Muscle layer of colon (tissue), 2 donors: Measurements from ENCODE around the gene ARHGAP27.
"Not testable (repeated sequence)": the region's sequence is repeated elsewhere in the genome, so short reads cannot be mapped to it uniquely, and the experiment has no call there.

Source experiments
- H3K27ac ChIP-seq: one replicate; pipeline ENCODE4 v1.7.0; 2013; ENCODE audit warnings: low read depth, mild to moderate bottlenecking, low read length, moderate library complexity
- H3K27me3 ChIP-seq, 2 donors: one replicate each; pipeline ENCODE4 v1.7.0; 2013; ENCODE audit warnings: low read length in 2 of 2, mild to moderate bottlenecking in 2 of 2; ENCODE audit not compliant: insufficient read depth in 2 of 2, control insufficient read depth in 1 of 2
- H3K36me3 ChIP-seq: one replicate; pipeline ENCODE4 v1.7.0; 2013; ENCODE audit warnings: mild to moderate bottlenecking, low read length; ENCODE audit not compliant: insufficient read depth
- H3K4me1 ChIP-seq: one replicate; pipeline ENCODE4 v1.7.0; 2013; ENCODE audit warnings: mild to moderate bottlenecking, low read length; ENCODE audit not compliant: insufficient read depth
- H3K4me3 ChIP-seq, 2 donors: one replicate each; pipeline ENCODE4 v1.7.0; 2013; ENCODE audit warnings: low read length in 2 of 2, low read depth in 1 of 2, mild to moderate bottlenecking in 1 of 2, moderate library complexity in 1 of 2
- H3K9ac ChIP-seq: one replicate; pipeline ENCODE4 v1.7.0; 2013; ENCODE audit warnings: low read length
- H3K9me3 ChIP-seq: one replicate; pipeline ENCODE4 v1.7.0; 2013; ENCODE audit warnings: mild to moderate bottlenecking, low read length
- donor health status: abdominal sarcoma.
- donor health status: Adenocarcinoma of cecum.

ARHGAP27 gene

DNA sequence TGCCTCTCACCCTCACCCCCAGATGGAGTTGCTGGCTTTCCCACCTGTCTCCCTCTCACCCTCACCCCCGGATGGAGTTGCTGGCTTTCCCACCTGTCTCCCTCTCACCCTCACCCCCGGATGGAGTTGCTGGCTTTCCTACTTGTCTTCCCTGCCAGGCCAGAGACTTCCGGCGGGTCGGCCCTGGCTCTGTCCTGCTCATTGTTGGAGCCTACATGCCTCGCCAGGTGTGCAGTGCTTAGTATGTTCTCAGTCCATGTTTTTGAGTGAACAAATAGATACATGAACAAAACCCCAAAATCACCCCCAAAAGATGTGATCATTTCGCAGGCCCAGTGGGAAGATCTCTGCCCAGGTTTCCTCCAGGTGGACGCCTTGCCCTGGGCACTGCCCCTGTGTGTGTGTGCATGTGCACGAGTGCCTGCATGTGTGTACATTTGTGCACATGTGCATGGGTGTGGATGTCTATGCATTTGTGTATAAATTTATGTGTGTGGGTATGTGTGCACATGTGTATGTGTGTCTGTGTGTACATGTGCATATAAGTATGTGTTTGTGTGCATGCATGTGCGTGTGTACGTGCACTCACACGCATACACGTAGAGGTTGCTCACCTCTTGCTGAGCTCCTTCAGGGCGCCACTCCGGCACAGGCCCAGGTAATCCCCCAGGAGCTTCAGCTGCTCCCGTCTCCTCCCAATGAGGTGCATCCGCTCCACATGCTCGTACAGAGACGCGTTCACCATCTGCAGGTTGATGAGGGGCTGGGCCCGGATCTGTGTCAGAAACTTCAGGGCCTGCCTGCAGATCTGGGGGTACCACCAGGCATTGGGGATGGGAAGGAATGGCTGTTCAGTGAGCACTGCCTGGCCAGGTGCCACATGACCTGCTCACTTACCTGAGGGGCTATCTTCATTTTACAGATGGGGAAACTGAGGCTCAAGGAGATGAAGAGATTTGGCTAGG lies 12.5 kb upstream of the ARHGAP27 start:
- H3K4me3 ChIP-seq, H3K4me1 ChIP-seq, H3K36me3 ChIP-seq, H3K9ac ChIP-seq, H3K9me3 ChIP-seq, H3K27me3 ChIP-seq, H3K27ac ChIP-seq: not testable (repeated sequence)

- not testable (repeated sequence) for H3K4me1 ChIP-seq, H3K27ac ChIP-seq, H3K27me3 ChIP-seq, H3K4me3 ChIP-seq, H3K9ac ChIP-seq, H3K36me3 ChIP-seq, H3K9me3 ChIP-seq
Observed at GRCh38 chr17:45444301-45444700, 11.6 kb upstream of the ARHGAP27 start.

GRCh38 chr17:45443371-45444260 lies 10.9 kb upstream of the ARHGAP27 start:
- H3K4me1 ChIP-seq, H3K4me3 ChIP-seq, H3K27me3 ChIP-seq, H3K9me3 ChIP-seq, H3K9ac ChIP-seq, H3K27ac ChIP-seq, H3K36me3 ChIP-seq: not testable (repeated sequence)

DNA sequence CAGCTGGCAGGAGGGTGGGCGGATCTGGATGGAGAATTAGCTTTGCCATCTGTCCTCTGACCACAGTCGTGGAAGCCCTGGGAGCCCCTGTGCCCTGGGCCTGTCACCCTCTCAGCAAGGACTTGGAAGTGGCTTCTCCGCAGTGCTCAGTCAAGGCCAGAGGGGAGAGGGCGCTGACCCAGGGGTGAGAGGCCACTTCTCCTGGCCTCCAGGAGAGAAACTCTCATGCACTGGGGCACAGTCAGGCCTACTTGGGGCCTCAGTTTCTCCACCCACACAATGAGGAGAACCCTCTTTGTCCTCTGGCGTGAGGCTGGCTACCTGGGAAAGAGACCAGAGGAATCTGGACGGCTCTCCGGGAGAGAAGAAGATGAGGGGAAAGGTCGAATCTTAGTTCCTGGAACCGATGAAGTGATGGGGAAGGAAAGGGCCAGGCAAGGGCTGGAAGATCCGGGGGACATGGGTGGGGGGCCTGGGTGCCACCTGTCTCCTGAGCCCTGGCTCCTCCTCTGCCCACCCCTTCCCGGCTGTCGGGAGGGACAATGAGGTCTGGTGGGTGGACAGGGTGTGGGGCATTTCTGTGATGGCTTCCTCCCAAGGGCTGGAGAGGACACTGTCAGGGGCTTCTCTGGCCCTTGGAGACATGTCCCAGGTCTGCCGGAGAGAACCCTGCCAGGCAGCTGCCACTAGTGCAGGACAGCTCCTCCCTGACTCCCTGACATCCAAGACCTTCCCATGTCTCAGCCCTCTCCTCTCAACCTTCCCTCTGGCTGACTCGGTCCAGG lies 9.0 kb upstream of the ARHGAP27 start:
- Histone ChIP-seq H3K9me3 (no peaks in the 10 kb centered on the region), H3K4me1 (peaks cover 7% of the 10 kb centered on the region), H3K9ac (no peak overlapping the region), H3K27ac (no peak overlapping the region), H3K4me3 (no peak overlapping the region), H3K27me3 (no peaks in the 10 kb centered on the region), H3K36me3 (peaks cover 5% of the 10 kb centered on the region)

- not testable (repeated sequence) for H3K4me1 ChIP-seq, H3K36me3 ChIP-seq, H3K4me3 ChIP-seq, H3K9ac ChIP-seq, H3K27ac ChIP-seq, H3K9me3 ChIP-seq, H3K27me3 ChIP-seq
Observed at GRCh38 chr17:45440839-45441515, 8.3 kb upstream of the ARHGAP27 start.

- H3K36me3 ChIP-seq = peaks cover 5% of the 10 kb centered on the region
- H3K4me1 ChIP-seq = peaks cover 7% of the 10 kb centered on the region
- no peak overlapping the region for H3K4me3 ChIP-seq
- no peaks in the 10 kb centered on the region for H3K9me3 ChIP-seq
- no peak overlapping the region for H3K9ac ChIP-seq
- no peaks in the 10 kb centered on the region for H3K27me3 ChIP-seq
- H3K27ac ChIP-seq = no peak overlapping the region
Observed at GRCh38 chr17:45440161-45440778, 7.6 kb upstream of the ARHGAP27 start.

GRCh38 chr17:45438931-45439610 lies 6.4 kb upstream of the ARHGAP27 start:
- no peak overlapping the region for H3K27ac ChIP-seq
- no peaks in the 10 kb centered on the region for H3K9me3 ChIP-seq
- H3K36me3 ChIP-seq = peaks cover 5% of the 10 kb centered on the region
- H3K27me3 ChIP-seq = no peaks in the 10 kb centered on the region
- no peak overlapping the region for H3K9ac ChIP-seq
- H3K4me3 ChIP-seq = no peak overlapping the region
- peaks cover 7% of the 10 kb centered on the region for H3K4me1 ChIP-seq

- Histone ChIP-seq H3K4me1 (peaks cover 7% of the 10 kb centered on the region), H3K36me3 (peaks cover 5% of the 10 kb centered on the region), H3K9ac (no peak overlapping the region), H3K27me3 (peaks cover 0 to 4% of the 10 kb centered on the region in 2 donors), H3K27ac (no peak overlapping the region), H3K4me3 (no peak overlapping the region), H3K9me3 (no peaks in the 10 kb centered on the region)
Observed at GRCh38 chr17:45437465-45438283, 5.0 kb upstream of the ARHGAP27 start.

DNA sequence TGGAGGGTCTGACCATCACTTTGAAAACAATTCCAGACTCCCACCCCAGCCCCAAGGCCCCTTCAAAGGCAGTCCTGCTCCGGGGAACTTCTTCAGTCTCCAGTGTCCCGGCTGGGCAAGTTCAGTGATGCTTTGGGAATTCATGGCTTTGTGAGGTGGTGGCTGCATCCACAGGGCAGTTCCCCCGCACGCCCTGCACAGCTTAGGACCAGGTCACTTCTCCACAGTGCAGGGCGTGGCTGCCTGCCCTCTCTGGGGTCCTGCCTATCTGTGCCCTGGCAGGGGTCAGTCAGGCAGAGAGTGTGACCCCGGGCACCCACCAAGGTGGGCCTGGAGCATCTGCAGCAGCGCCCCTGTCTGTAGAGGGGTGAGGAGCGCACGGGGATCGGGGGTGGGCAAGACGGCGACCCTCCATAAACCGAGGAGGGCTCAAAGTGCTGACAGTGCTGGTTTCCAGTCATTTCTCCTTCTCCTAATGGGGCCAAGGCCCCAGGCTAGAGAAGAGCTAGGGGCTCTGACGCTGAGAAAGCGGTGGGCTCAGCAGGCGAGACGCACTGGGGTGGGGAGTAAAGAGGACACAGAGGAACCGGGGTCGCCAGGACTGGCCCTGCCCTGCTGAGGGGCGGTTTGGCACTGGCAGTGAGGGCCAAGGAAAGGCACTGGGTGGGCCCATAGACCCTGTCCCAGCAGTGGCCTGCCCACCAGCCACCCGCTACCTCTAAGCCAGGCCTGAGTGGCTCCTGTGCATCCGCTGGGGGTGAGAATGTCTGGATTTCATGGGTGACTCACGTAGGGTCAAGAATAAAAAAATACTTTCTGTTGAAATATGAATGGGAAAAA lies 4.2 kb upstream of the ARHGAP27 start:
- H3K36me3 ChIP-seq = peaks cover 5% of the 10 kb centered on the region
- H3K4me1 ChIP-seq = peaks cover 7% of the 10 kb centered on the region

More for the DNA sequence above, 4.2 kb upstream of the ARHGAP27 start:
- Histone ChIP-seq H3K27me3 (peaks cover 0 to 8% of the 10 kb centered on the region in 2 donors), H3K9me3 (no peaks in the 10 kb centered on the region), H3K27ac (no peak overlapping the region), H3K9ac (no peak overlapping the region), H3K4me3 (no peak overlapping the region)
